Thymus (tissue), 14 donors: ENCODE data around the gene NCAN. TPM values are rescaled to one million over a fixed set of nuclear protein-coding genes. Genes with fewer than 3 reads are reported as not detected.

ENCODE experiments used
- DNase-seq, 9 donors: peaks; one replicate each; pipeline ENCODE4 v3.0.0-alpha.2; 2013; ENCODE audit warnings: low spot score in 9 of 9, low read depth in 6 of 9, missing footprints in 1 of 9
- H3K27ac ChIP-seq, 2 donors: one replicate each; pipeline ENCODE4 v1.5.1; 2013; ENCODE audit warnings: control low read depth in 1 of 2, low read depth in 1 of 2, low read length in 1 of 2, mild to moderate bottlenecking in 1 of 2, moderate library complexity in 1 of 2
- H3K27me3 ChIP-seq, 2 donors: one replicate each; pipeline ENCODE4 v1.5.1; 2013; ENCODE audit warnings: low read length in 1 of 2; ENCODE audit not compliant: control insufficient read depth in 2 of 2, insufficient read depth in 1 of 2
- H3K36me3 ChIP-seq, 2 donors: one replicate each; pipeline ENCODE4 v1.5.1; 2013; ENCODE audit warnings: low read length in 1 of 2, mild to moderate bottlenecking in 1 of 2, moderate library complexity in 1 of 2; ENCODE audit not compliant: control insufficient read depth in 2 of 2, insufficient read depth in 2 of 2
- H3K4me1 ChIP-seq, 2 donors: one replicate each; pipeline ENCODE4 v1.5.1; 2013; ENCODE audit warnings: low read length in 2 of 2; ENCODE audit not compliant: control insufficient read depth in 2 of 2, insufficient read depth in 2 of 2
- H3K4me3 ChIP-seq, 2 donors: one replicate each; pipeline ENCODE4 v1.5.1; 2013; ENCODE audit warnings: low read length in 2 of 2, control low read depth in 1 of 2, mild to moderate bottlenecking in 1 of 2
- H3K9me3 ChIP-seq, 2 donors: one replicate each; pipeline ENCODE4 v1.5.1; 2013; ENCODE audit warnings: low read length in 1 of 2, mild to moderate bottlenecking in 1 of 2; ENCODE audit not compliant: control insufficient read depth in 2 of 2, insufficient read depth in 1 of 2
- whole genome bisulfite sequencing: extraction: QIAGEN DNeasy Blood & Tissue Kit; methylation state at CpG from one replicate; pipeline ENCODE4 v1.1.7; 2013; 5-methylcytosine and 5-hydroxymethylcytosine counted together
- long read RNA-seq, 10 donors: transcript quantifications; one replicate each; lab custom pipeline, GENCODE V29; 2026
- polyA plus RNA-seq: library from polyadenylated mRNA; stranded (reverse); fragments of 200-250 nt; gene quantifications from one replicate; pipeline ENCODE4 v1.2.3, GENCODE V29; 2013
- total RNA-seq: library from RNA; stranded (reverse); fragments of 120-200 nt; gene quantifications from one replicate; pipeline ENCODE4 v1.2.4, GENCODE V29; 2013
- donor health status: healthy.

Gene NCAN
- total RNA-seq (0.14 TPM), polyA plus RNA-seq (0.27 TPM)
- long read RNA-seq, donor 1, result 0 reads
- long read RNA-seq, donor 2, result 0 reads
- long read RNA-seq, donor 3, result 0 reads
- long read RNA-seq, donor 4, result 0 reads
- long read RNA-seq, donor 5, result 0 reads
- long read RNA-seq, donor 6, result 0 reads
- long read RNA-seq, donor 7, result 0 reads
- long read RNA-seq, donor 8, result 0 reads
- long read RNA-seq, donor 9, result 0 reads
- long read RNA-seq, donor 10, result 0 reads

DNA sequence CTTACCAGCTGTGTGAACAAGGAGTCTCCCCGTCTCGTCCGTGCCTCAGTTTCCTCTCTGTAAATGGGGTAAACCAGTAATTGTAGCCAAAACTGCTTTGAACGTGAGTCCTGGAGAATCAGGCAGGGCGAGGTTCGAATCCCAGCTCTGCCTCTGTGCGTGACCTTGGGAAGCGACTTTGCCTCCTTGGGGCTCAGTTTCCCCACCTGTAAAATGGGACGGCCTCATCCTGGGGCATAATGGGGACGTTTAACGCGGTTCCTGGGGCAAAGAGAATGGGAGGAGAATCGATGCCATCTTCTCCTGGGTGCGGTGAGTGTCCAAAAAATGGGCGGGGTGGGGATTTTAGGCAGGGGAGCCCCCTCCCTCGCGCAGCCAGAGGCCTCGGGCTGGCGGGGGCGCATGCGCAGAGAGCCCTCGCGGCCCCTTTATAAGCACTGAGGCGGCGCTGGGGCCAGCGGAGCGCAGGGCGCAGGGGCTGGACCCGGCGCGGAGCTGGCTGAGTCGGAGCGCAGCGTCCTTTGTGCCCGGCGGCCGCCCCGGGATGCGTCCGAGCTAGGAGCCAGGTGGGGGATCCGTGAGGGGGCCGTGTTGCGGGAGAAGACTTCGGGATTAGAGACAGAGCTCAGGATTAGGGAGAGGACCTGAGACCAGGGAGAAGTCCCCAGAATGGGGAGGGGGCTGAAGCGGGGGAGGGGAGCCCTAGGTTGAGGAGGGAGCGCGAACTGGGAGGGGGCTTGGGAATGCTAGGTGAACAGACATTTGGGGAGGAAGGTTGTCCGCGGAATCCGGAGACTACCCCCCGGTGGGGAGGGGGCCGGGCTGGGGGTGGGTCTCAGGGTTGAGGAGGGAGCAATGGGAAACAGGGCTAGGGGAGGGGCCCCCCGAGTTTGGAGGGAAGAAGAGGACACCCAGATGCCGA, at the start of gene NCAN:
TSS of gene NCAN (plus strand) at position 460 of the 922 bp plus-strand sequence. CDS start 4,996 bp downstream, outside the sequence.
- Histone ChIP-seq H3K4me3 (no peak within 1 kb of the TSS), H3K9me3 (no peaks in the 10 kb centered on the region), H3K27me3 (peaks cover 15 to 65% of the 10 kb centered on the region in 2 donors), H3K36me3 (no peaks in the 10 kb centered on the region), H3K4me1 (no peaks in the 10 kb centered on the region), H3K27ac (no peak within 1 kb of the TSS)
- 13% methylated on average over 54 of the region's 54 CpGs for WGBS
- DNase-seq, result no peak

DNA sequence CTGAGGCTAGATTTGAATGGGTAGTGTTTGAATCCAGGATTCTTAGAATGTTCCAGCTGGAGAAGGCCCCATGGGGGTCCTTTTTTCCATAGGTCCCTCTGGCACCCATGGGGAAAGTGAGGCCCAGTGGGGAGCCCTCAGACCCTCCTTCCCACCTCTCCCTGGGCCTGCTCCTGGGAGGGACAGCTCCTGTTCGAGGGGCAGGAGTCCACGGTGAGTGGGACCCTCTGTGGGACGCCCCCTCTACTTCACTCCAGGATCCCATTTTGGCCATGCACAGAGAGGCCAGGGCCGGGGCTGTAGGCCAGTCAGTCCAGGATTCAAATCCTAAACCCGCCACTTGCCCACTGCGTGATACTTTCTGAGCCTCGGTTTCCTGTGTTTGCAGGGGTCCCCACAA, 49.3 kb upstream of the NCAN start:
- H3K27me3 ChIP-seq, result no peaks in the 10 kb centered on the region
- H3K36me3 ChIP-seq, result no peaks in the 10 kb centered on the region
- DNase-seq, result no peak
- no peak overlapping the region for H3K4me3 ChIP-seq
- H3K9me3 ChIP-seq, result peaks cover 1 to 13% of the 10 kb centered on the region in 2 donors
- 99% methylated on average over 7 of the region's 7 CpGs for WGBS
- H3K4me1 ChIP-seq, result peaks cover 4 to 16% of the 10 kb centered on the region in 2 donors
- no peak overlapping the region for H3K27ac ChIP-seq

DNA sequence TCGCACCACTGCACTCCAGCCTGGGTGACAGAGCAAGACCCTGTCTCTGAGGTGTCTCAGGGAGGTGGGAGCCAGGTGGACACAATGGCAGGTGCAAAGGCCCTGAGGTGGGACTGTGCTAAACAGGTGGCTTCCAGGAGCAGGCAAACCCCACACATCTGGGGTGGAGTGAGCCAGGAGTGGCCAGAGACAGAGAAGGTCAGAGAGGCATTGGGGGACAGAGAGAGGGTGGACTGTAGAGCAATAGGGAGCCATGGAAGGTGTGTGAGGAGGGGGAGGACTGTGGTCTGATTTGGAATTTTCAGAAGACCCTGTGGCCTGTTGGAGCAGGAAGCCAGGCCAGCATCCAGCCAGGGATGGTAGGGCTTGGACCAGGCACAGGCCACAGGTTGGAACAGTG, 46.4 kb upstream of the NCAN start:
- 100% methylated on average over 1 of the region's 1 CpG for WGBS
- peaks cover 1 to 13% of the 10 kb centered on the region in 2 donors for H3K9me3 ChIP-seq

DNA sequence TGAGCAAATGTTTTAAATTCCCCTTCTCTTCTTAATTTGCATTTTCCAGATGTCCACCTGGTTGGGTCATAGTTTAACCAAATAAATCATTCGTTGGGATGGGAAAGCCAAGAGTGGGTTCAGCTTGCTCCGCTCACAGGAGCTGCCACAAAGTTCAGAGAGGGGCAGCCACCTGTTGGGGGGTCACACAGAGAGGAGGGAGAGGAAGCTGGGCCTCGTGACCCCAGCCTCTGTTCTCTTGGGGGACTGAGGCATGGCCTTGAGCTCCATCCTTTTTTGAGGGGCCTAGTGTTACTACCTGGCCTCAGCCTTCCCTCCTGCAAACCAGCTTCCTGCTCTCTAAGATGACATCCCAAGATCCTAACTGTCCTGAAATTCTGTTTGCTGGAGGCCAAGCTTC, 44.1 kb upstream of the NCAN start:
- Histone ChIP-seq H3K27me3 (peaks cover 0 to 7% of the 10 kb centered on the region in 2 donors), H3K4me1 (peaks cover 5 to 13% of the 10 kb centered on the region in 2 donors), H3K4me3 (no peak overlapping the region), H3K27ac (no peak overlapping the region), H3K9me3 (peaks cover 0 to 3% of the 10 kb centered on the region in 2 donors), H3K36me3 (peaks cover 0 to 3% of the 10 kb centered on the region in 2 donors)
- DNase-seq, result no peak
- WGBS, result 91% methylated on average over 3 of the region's 3 CpGs

More for the DNA sequence above, 46.4 kb upstream of the NCAN start:
- DNase-seq, result no peak
- Histone ChIP-seq H3K27me3 (peaks cover 0 to 2% of the 10 kb centered on the region in 2 donors), H3K4me1 (peaks cover 6 to 16% of the 10 kb centered on the region in 2 donors), H3K27ac (no peak overlapping the region), H3K4me3 (no peak overlapping the region), H3K36me3 (no peaks in the 10 kb centered on the region)

DNA sequence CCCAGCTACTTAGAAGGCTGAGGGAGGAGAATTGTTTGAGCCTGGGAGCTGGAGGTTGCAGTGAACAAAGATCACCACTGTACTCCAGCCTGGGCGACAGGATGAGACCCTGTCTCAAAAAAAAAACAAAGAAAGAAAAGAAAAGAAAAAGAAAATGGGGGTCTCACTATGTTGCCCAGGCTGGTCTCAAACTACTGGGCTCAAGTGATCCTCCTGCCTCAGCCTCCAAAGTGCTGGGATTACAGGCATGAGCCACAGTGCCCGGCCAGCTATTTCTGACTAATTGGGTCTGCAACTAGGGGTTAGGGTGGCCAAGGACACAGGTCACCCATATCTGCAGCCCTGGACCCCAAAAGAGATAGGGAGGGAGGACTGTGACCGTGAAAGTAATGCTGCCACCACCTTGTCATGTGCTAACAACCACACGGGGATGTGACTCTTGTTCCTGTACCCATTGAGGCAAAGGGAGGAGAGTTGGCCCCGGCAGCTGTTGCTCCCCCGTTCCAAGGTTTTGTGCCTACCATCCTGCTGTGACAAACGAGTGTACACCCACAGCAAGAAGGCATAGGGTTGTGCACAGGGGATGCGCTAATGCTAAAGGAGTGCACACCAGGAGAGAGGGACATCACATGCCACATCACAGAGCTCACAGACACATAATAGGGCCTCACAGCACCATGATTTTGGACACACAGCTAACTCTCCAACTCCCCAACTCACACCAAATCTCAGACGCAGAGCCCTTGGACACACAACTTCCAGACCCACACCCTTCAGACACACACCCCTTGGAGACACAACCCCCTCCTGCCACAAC, 42.3 kb upstream of the NCAN start:
- WGBS, result 92% methylated on average over 9 of the region's 9 CpGs
- Histone ChIP-seq H3K27me3 (peaks cover 0 to 7% of the 10 kb centered on the region in 2 donors), H3K27ac (no peak overlapping the region), H3K9me3 (no peaks in the 10 kb centered on the region), H3K4me3 (peak overlapping the region in 1 of 2 donors; percentile 8), H3K36me3 (peaks cover 0 to 3% of the 10 kb centered on the region in 2 donors), H3K4me1 (peaks cover 5 to 13% of the 10 kb centered on the region in 2 donors)
- DNase-seq, result no peak

DNA sequence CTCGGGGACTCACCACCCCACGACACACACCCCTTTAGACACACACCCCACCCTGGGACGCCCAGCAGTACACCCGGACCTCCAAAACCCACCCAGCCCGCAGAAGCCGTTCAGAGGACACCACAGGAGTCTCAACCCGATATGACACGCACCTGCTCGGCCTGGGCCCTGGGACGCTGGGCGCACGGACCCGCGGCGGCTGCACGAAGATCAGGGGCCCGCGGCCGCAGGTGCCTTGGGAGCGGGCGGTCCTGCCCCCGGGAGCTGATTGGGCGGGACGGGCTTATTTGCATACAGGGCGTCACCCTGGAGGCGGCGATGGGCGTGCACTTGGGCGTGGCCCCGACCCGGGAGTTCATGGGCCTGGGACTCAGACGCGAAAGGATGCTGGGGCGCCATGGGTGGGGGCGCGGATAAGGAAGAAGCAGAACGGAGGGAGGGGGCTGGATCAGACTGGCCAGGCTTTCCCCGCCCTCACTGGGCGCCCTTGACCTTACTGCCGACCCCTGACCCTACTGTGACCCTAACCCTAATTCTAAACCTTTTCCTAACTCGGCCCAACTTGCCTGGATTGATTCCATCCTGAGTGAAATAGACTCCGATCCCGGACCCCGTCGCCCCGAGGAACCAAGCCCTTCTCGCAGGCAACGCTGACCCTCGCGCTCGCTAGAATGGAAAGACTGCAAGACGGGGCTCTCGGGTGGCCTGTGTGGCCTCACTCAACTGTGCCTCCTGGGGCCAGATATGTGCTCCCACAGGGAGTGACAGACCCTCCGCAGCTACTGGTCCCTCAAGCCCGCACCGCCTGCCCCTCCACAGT, 41.5 kb upstream of the NCAN start, which contains the start of gene MEF2B:
TSS of gene MEF2B (minus strand) at position 211 of the 820 bp plus-strand sequence. CDS start 19,528 bp downstream, outside the sequence.
- Histone ChIP-seq H3K27me3 (peaks cover 0 to 7% of the 10 kb centered on the region in 2 donors), H3K4me1 (peaks cover 5 to 15% of the 10 kb centered on the region in 2 donors), H3K9me3 (no peaks in the 10 kb centered on the region), H3K36me3 (peaks cover 0 to 3% of the 10 kb centered on the region in 2 donors), H3K27ac (no peak within 1 kb of the TSS), H3K4me3 (peak within 1 kb of the TSS in 1 of 2 donors; percentile 8)
- peak in 8 of 9 donors; percentile 61 to 92 (median 84) for DNase-seq
- 17% methylated on average over 56 of the region's 56 CpGs for WGBS

DNA sequence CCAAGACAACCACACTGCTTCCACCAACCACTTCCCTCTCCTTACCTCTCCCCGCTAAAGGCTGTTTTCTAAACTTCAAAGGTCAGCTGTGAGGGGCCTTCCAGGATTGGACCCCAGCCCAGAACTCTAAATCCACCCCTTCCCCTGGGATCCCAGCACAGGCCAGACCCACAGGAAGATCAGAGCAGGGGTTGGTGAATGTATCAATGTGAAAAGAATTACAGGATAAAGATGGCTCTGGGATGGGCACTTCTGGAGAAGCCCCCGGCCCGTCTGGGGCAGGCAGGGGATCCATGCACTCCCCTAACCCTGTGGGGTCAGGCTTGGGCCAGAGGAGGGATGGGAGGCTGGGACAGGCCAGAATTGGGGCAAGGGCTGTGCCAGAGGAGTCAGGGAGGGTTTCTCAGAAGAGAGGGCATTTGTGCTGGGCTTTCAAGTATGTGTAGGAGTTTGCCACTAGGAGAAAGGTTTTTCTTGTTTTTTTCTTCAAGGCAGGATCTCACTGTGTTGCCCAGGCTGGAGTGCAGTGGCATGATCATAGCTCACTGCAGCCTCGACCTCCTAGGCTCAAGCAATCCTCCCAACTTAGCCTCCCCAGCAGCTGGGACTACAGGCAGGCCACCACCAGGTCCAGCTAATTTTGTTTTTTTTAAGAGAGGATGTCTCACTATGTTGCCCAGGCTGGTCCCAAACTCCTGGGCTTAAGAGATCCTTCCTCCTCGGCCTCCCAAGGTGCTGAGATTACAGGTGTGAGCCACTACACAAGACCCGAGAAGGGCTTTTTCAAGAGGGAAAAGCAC, 40.7 kb upstream of the NCAN start:
- Histone ChIP-seq H3K9me3 (no peaks in the 10 kb centered on the region), H3K27ac (no peak overlapping the region), H3K4me1 (peaks cover 5 to 15% of the 10 kb centered on the region in 2 donors), H3K36me3 (peaks cover 0 to 3% of the 10 kb centered on the region in 2 donors), H3K4me3 (no peak overlapping the region), H3K27me3 (peaks cover 0 to 7% of the 10 kb centered on the region in 2 donors)
- DNase-seq, result no peak
- 94% methylated on average over 6 of the region's 6 CpGs for WGBS
